Left ventricle myocardium inferior (tissue), 1 donor: ENCODE results near the gene CDHR4. TPM values are rescaled to one million over a fixed set of nuclear protein-coding genes. Genes with fewer than 3 reads are reported as not detected.

Experiments
- DNase-seq: peaks from one replicate; pipeline ENCODE4 v3.0.0-alpha.2; 2020
- H3K27ac ChIP-seq: fragments of 200-600 bp; replicated peaks from 2 replicates; pipeline ENCODE4 v1.8.0; 2021
- H3K27me3 ChIP-seq: fragments of 200-600 bp; 2 replicates; pipeline ENCODE4 v1.8.0; 2021; ENCODE audit warnings: low read depth
- H3K36me3 ChIP-seq: fragments of 200-600 bp; 2 replicates; pipeline ENCODE4 v1.8.0; 2021
- H3K4me1 ChIP-seq: fragments of 200-600 bp; 2 replicates; pipeline ENCODE4 v1.8.0; 2021
- H3K4me3 ChIP-seq: fragments of 200-600 bp; 2 replicates; pipeline ENCODE4 v1.8.0; 2021; ENCODE audit warnings: mild to moderate bottlenecking, moderate library complexity
- H3K9me3 ChIP-seq: fragments of 200-600 bp; replicated peaks from 2 replicates; pipeline ENCODE4 v1.8.0; 2021
- CTCF ChIP-seq: fragments of 200-600 bp; IDR thresholded peaks from 2 replicates; pipeline ENCODE4 v1.8.0; 2021; ENCODE audit warnings: antibody characterized with exemption, mild to moderate bottlenecking, borderline replicate concordance
- intact Hi-C: fragments of 100-400 bp; cut with micrococcal nuclease; formaldehyde crosslinking; loops from one replicate; pipeline ENCODE4 v1.11.0; 2022
- total RNA-seq: library from RNA; stranded (reverse); fragmentation: NEBNext Ultra II Directional; extraction: Animal tissue kit (Norgen Biotek cat#: 25700); gene quantifications from one replicate; pipeline ENCODE4 v1.2.1, GENCODE V29; 2021
- donor health status: DM: no; HTN: yes; CAD: no; lungs with severe emphysema.

The CDHR4 gene
- total RNA-seq, 1 donor from 2014 or later, result not detected

GRCh38 chr3:49805897-49806701, 6.4 kb upstream of the CDHR4 start:
- Histone ChIP-seq H3K27ac (peak overlapping the region; percentile 99), H3K4me3 (peak overlapping the region; percentile 91), H3K9me3 (no peaks in the 10 kb centered on the region), H3K27me3 (no peaks in the 10 kb centered on the region), H3K36me3 (peaks cover 21% of the 10 kb centered on the region), H3K4me1 (peaks cover 63% of the 10 kb centered on the region)
- no peak for TF ChIP-seq CTCF
- DNase-seq, result peak; percentile 45
- intact Hi-C loops, result no loop called here

- H3K9me3 ChIP-seq, result no peaks in the 10 kb centered on the region
- no peaks in the 10 kb centered on the region for H3K27me3 ChIP-seq
- peak; percentile 88 for DNase-seq
- H3K36me3 ChIP-seq, result peaks cover 13% of the 10 kb centered on the region
- peaks cover 62% of the 10 kb centered on the region for H3K4me1 ChIP-seq
- no peak for TF ChIP-seq CTCF
- H3K4me3 ChIP-seq, result peak overlapping the region; percentile 91
- H3K27ac ChIP-seq, result peak overlapping the region; percentile 99
- intact Hi-C loops, result no loop called here
Measured at GRCh38 chr3:49805367-49805782, 5.7 kb upstream of the CDHR4 start.

- Histone ChIP-seq H3K4me3 (peak overlapping the region; percentile 91), H3K9me3 (no peaks in the 10 kb centered on the region), H3K4me1 (peaks cover 62% of the 10 kb centered on the region), H3K36me3 (peaks cover 6% of the 10 kb centered on the region), H3K27ac (peak overlapping the region; percentile 99), H3K27me3 (no peaks in the 10 kb centered on the region)
- TF ChIP-seq CTCF, result no peak
- intact Hi-C loops, result loop anchor here (5.0 kb wide), 1 partner anchor 38 kb away; no protein-coding TSS in a partner anchor
- DNase-seq, result peak; percentile 25
Measured at GRCh38 chr3:49804141-49805041, 4.7 kb upstream of the CDHR4 start.

GRCh38 chr3:49803465-49804140, 3.9 kb upstream of the CDHR4 start:
- DNase-seq, result no peak
- no peaks in the 10 kb centered on the region for H3K27me3 ChIP-seq
- intact Hi-C loops, result loop anchor here (5.0 kb wide), 1 partner anchor 39 kb away; no protein-coding TSS in a partner anchor
- H3K36me3 ChIP-seq, result no peaks in the 10 kb centered on the region
- peaks cover 62% of the 10 kb centered on the region for H3K4me1 ChIP-seq
- H3K27ac ChIP-seq, result peak overlapping the region; percentile 99
- no peaks in the 10 kb centered on the region for H3K9me3 ChIP-seq
- peak; percentile 10 for TF ChIP-seq CTCF
- H3K4me3 ChIP-seq, result peak overlapping the region; percentile 91
